ENCODE data around the gene ADAMTS17.
"Not testable (repeated sequence)": the region's sequence is repeated elsewhere in the genome, so short reads cannot be mapped to it uniquely, and the experiment has no call there.

The ADAMTS17 gene

DNA sequence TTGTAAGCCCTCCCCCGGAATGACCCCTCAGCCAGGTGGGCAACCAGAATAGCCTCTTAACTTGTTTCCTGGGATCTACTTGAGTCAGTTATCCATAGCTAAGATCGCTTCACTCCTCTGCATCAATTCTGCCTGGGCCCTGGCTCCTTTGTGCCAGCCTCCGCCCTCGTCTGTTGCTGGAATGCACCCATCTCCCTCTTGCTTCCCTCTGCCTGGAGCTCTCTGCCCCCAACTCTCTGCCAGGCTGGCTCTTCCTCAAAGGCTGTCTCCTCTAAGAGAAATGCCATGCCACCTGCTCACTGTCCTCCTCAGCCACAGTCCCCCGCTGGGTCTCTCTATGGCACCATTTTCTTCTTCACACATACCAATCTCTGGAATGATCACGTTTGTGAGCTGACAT, 240.8 kb downstream of the ADAMTS17 start:
- peak; percentile 23 for DNase-seq

DNA sequence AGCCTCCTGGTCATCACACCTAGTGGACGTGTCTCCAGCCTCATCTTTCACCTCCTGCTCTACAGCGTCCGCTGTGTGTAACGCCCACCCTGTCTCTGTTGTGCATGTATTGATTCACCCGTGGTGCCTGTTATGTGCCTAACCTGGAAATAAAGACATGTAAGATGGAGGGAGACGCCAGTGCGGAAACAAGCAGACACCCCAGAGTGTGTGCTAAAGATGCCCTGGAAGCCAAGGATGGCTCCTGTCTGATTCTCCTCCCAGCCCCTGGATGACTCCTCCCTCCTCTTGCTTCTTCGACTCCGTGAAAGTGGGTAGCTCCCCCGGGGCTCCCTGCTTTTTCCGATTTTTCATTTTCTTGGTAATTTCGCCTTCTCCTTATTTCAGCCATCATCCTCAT, 241.8 kb downstream of the ADAMTS17 start:
- DNase-seq, result peak; percentile 33

DNA sequence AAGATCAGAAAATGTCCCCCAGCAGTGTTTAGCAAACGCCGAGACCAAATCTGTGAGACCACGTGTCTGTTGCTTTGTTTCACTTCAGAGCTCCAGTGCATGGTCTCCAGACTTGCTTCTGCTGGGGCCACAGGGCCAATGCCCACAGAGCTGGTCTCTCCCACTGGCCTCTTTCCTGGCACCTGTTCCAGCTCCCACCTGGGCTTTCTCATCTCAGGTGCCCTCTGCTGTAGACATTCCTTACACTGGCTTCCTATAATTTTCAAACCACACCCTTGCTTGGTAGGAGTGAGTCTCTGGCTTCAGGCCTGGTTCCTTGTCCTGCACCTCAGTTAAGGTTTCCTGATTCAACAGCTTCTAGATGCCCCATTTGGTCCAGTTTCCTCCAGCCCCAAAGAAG, 243.1 kb downstream of the ADAMTS17 start:
- peak; percentile 33 for DNase-seq

DNA sequence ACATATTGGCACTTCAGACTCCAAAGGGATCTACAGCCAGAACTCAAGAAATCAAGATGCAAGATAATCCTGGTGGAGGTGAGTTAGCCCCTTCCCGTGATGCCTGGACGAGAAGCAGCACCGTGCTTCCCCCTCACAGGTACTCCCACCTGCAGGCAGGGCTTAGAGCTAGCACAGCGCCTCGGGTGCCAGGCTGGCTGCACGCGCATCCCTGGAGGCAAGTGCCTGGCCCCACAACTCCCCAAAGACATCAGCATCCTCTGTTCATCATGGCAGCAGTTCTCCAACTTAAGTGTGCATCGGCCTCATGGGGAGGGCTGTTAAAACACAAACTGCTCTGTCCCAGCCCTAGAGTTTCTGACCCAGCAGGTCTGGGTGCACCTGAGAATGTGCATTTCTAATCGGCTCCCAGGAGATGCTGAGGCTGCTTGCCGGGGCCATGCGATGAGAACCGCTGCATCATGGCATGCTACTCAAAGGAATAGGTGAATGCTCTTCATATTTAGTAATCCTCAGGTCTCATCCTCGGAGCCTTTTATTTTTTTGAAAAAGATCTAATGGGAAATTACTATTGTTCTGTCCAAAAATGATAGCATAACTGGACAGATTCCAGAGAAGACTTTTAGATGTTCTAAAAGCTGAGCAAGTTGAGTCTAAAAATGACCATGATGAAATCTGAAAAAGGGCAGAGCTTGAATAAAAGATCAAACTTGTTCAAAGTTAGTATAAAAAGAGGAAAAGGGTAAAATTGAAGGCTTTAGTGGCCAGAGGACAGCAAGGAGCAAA, 244.2 kb downstream of the ADAMTS17 start:
- DNase-seq, result peak; percentile 29

DNA sequence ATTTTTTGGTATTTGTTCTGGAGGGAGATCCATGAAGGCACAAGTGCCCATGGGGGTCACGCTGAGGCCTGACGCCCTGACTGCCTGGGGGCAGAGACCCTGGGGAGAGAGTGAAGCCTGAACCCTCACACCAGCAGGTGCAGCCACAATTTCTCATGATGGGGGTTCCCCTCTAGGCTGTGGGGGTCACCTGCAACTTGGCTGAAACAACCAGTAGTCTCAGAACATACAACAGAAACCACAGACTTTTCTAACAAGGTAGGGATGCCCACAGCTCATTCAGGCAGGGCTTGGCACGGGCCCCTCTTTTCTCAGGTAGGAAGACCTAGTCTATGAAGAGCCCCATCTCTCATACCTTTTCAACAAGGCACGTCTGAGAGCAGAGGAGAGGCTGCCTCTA, 245.1 kb downstream of the ADAMTS17 start:
- peak; percentile 18 for DNase-seq

DNA sequence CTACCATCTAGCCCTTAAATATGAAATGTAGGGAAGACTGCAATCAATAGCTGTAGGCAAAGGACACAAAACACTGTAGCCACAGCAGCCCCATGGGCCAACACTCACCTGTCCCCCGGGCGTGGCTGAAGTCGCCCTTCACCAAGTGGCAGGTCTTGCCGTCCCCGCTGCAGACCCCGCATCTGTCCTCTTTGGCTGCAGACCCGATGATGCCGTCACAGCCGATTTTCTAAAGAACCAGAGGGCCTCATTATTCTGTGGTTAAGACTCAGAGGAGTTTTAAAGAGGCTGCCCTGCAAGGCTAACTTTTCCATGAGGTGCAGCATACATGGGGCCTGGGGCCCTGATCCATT, 245.6 kb downstream of the ADAMTS17 start:
- DNase-seq, result peak; percentile 34

DNA sequence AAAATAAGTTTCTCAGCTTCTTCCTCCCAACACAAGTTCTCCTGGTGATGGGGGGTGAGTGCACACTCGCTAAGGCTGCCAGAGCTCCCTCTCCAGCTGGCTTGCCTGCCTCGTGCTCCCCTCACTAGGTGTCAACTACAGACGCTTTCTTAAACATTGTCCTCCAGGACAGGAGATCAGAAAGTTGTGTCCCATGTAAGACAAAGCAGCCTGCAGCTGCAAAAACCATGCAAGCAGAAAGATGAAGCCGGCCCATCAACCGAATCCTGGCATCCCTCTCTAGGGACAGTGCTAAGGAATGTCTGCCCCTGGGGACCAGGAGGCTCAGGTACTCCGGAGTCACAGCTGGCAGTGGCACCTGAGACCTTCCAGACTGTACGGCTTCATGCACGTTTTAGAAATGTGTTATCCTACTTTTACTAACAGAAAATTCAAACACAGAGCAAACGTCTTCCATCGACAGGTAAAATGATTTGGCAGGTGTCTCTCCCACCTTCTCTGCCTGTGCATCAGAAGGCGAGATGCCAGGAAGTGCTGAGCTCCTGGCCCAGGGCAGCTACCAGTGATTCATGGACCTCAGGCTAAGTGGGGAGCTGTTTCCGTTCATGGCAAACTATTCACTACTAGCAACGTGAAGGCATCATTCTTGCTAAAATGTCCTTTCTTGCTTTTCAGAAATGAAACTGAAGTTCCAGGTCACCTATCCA, 246.1 kb downstream of the ADAMTS17 start:
- peak; percentile 32 for DNase-seq

DNA sequence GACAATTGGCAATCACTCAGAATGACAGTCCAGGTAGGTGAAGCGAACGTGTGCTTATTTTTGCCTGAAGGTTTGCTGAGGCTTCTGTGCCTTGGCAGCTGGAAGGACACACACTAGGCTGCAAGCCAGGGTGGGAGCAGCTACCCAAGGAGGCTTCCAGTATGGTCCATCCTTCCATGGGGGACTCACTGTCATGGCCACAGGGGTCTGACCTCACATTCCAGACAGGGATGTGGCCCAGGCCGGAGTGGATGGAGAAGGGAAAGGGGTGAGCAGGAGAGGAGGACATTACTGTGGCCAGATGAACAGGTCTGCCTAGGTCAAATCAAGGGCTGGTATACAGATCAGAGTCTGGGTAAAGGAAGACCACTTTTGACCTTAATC, 247.7 kb downstream of the ADAMTS17 start:
- peak; percentile 28 for DNase-seq

DNA sequence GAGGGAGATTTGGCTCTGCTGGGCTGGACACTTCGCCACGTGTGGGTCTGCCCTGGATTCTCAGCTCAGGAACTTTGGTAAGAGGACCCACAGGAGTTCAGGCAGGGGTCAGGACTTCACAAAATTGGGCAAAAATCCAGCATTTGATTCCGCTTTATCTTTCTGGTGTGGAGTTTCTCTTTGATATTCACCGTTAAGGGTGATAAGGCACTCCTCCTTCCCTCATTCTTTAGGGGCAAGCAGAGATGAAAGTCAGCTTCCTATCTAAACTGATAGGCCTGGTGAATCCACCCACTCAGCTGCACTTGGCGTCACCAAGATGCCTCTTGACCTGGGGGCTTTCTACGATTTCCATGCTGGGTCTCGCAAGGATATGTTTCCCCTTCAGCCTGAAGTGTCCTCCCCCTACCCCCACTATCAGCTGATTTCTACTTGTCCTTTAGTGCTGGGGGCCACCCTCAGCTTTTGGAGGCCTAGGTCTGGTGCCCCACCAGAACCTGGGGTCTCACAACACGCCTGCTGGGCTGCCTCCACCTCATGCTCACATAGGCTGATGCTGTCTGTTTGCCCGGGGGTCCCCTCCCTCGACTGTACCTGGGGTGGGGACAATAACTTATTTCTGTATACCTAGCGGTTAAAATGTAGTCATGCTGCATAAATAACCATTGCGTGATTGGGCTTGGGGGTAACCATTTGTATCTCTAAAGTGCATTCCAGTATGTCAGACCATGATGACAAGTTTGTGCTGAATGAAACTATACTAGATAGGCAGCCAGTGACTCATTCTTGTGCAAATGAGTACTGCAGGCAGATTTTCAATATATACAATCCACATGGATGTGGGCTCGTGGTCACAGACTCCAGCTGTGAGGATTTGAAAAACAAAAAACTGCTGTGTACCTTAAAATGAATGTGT, 248.3 kb downstream of the ADAMTS17 start:
- peak; percentile 22 for DNase-seq

DNA sequence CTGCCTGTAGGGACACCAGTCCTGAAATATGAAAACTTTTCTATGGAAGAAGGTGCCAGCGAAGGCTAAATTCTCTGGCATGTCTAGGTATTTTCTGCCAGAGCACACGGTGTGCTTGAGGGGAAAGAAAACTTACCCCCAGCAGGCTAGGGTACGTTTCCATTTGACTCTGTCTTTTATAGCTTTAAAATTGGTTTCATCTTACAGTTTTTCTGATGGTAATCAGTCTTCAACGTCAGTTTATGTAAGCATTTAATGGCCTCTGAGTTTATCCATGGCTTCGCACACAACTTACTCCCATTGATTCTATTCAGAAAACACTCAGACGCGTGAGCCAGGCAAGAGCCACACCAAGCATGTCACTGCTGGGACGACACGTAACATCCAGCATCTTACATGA, 249.7 kb downstream of the ADAMTS17 start:
- DNase-seq, result no peak

DNA sequence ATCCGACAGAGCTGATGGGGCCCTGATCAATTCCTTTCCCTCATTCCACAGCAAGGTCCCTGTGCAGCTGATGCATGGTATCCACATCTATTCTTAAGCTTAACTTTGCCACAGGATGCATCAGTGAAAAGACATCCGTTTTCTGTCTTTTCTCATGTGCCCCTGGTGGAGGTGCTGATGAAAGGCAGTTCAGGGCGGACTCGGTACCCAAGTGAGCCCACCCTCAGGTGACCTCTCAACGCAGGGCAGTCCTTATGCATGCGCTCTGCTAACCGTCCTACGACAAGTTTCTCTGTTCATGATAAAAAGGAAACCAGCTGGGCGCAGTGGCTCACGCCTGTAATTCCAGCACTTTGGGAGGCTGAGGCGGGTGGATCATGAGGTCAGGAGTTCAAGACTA, 251.4 kb downstream of the ADAMTS17 start:
- DNase-seq, result no peak

DNA sequence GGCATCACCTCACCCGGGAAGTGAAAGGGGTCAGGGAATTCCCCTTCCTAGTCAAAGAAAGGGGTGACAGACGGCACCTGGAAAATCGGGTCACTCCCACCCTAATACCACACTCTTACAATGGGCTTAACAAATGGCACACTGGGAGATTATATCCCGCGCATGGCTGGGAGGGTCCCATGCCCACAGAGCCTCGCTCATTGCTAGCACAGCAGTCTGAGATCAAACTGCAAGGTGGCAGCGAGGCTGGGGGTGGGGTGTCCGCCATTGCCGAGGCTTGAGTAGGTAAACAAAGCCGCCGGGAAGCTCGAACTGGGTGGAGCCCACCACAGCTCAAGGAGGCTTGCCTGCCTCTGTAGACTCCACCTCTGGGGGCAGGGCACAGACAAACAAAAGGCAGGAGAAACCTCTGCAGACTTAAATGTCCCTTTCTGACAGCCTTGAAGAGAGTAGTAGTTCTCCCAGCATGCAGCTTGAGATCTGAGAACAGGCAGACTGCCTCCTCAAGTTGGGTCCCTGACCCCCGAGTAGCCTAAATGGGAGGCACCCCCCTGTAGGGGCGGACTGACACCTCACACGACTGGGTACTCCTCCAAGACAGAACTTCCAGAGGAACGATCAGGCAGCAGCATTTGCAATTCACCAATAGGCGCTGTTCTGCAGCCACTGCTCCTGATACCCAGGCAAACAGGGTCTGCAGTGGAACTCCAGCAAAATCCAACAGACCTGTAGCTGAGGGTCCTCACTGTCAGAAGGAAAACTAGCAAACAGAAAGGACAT, 257.5 kb downstream of the ADAMTS17 start:
- DNase-seq, result peak; percentile 15

DNA sequence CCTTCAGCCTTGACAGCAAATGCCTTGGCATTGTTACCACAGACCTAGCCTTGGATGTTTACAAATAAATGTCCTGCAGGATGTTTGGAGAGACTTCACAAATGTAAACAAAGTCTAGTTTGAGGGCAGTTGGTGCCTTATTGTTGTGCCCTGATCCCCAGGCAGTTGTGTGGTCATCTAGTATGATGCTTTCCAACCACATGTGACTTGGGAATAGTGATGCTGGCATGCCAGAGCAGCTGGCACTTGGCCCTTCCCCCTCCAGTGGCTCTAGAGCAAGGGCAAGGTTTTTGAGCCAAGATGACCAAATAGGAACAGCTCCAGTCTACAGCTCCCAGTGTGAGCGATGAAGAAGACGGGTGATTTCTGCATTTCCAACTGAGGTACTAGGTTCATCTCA, 258.2 kb downstream of the ADAMTS17 start:
- no peak for DNase-seq

DNA sequence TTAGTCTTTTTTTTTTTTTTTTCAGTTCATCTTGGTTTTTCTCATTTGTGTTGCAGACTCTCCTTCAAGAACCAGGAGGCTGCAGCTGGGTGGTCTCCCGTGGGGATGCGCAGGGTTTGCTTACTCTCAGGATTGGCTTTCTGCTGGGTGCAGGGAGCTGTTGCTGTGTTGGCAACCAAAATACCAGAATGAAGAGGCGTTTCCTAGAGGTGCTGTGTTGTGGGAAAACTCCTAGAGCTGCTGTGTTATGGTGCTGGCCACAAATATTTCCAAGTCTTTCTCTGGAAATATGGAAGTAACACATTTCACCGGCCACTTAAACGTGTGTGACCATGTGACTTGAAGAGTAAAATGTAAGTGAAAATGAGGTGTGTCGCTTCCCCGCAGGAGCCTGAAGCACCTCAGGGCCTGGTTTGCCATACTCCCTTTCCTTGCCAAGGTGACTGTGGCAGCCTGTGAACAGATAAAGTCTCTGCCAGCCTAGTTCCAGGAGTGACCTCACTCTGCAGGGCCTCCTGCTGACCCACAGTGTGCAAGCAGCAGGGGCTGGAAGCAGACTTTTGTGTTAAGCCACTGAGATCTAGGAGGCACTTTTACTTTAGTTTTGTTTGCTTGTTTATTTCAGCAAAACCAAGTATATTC, 258.9 kb downstream of the ADAMTS17 start:
- DNase-seq, result peak; percentile 18

DNA sequence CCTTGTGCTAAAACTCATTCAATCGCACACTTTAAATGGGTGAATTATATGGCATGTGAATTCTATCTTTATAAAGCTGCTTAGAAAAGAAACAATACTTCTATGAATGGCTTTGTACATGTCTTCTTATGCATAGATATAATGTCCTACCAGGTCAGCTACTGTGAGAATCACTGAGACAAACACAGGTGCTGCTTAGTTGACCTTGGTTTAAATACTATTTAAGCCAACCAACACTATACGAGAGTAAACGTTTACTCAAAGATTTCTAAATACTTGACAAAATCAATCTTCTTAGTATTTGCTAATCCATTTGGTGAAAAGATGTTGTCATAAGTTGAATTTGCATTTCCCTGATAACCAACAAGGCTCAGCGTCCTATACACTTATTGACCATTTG, 260.3 kb downstream of the ADAMTS17 start:
- DNase-seq, result no peak

DNA sequence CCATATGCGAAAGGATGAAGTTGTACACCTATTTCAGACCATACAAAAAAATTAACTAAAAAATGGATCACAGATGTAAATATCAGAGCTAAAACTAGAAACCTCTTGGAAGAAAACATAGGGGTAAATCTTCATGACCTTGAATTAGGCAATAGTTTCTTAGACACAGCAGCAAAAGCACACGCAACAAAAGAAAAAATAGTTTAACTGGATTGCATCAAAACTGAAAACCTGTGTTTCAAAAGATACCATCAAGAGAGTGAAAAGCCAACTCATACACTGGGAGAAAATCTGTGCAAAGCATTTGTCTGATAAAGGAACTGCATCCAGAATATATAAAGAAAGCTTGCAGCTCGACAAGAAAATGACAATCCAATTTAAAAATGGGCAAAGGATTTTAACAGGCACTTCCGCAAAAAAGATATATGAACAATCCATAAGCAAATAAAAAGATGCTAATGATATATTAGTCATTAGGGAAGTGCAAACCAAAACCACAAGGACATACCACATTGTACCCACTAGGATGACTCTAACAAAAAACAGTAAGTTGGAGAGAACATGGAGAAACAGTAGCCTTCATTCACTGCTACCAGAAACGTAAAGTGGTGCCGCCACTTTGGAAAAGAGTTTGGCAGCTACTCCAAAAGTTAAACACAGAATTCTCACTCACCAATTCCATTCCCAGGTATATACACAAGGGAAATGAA, 263.1 kb downstream of the ADAMTS17 start:
- no peak for DNase-seq

DNA sequence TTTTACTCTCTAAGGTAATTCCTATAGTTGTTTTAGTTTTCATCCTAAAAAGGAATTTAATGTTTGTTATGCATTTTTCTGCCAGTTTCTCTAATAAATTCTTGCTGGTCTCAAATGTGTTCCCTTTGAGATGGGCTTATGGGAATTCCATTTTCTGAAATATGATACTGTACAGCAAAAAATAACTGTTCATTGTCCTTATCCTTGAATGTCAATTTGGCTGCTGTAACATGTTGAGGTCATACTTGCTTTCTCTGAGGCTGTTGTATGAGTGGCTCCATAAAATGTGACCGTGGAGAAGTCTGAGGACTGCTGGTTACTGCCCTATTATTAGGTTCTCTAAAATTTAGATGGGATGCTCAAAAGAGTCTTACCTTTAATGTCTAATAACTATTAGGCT, 266.5 kb downstream of the ADAMTS17 start:
- DNase-seq, result no peak

DNA sequence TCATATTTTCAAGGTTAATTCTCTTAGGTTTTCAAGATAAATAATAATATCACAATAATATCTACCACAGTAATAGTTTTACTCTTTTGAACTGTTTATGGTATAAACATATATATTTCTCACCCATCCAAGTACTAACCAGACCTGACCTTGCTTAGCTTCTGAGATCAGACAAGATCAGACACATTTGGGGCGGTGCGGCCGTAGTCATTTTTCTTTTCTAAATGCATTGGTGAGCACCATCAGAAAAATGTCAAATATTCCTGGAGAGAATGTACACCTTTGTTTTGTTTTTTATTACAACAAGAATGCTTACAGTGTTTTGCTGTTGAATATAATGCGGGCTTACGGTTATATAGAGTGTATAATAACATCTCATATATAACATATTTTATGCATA, 267.8 kb downstream of the ADAMTS17 start:
- DNase-seq, result no peak

DNA sequence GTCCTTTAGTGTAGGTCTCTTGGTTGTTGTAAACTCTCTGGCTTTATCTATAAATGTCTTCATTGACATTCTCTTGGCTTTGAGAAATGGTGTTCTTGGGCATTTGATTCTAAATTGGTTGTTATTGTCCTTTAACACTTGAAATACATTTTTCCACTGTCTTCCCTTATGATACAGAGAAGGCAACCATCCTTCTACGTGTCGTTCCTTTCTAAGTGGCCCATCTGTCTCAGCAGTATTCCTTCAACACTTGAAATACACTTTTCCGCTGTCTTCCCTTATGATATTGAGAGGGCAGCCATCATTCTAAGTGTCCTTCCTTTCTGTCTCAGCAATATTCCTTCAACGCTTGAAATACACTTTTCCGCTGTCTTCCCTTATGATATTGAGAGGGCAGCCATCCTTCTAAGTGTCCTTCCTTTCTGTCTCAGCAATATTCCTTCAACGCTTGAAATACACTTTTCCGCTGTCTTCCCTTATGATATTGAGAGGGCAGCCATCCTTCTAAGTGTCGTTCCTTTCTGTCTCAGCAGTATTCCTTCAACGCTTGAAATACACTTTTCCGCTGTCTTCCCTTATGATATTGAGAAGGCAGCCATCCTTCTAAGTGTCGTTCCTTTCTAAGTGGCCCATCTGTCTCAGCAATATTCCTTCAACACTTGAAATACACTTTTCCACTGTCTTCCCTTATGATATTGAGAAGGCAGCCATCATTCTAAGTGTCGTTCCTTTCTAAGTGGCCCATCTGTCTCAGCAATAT, 275.1 kb downstream of the ADAMTS17 start:
- not testable (repeated sequence) for DNase-seq

DNA sequence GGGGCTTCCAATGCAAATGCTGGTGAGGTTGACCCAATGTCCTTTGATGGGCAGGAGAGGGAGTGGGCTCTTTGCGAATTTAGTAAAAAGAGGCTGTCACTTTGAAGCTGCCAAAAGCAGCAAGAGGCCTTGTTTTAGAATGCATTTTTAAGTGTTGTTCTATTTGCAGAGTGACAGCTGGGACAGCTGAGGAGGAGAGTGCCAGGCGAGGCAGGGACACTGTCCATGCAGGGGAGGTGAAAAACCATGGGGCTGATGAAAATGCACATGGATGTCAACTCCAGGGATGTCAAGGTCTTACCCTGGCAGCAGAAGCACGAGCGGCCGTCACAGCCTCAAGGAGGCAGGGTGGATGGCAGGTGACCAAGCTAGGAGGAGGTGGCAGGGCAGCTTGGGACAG, 279.8 kb downstream of the ADAMTS17 start:
- DNase-seq, result no peak
